ENCODE data around the gene TRIM69.

GRCh38 chr15:44729408-44730127 lies 6.8 kb upstream of the TRIM69 start:
- TF ChIP-seq, protein P1, sequence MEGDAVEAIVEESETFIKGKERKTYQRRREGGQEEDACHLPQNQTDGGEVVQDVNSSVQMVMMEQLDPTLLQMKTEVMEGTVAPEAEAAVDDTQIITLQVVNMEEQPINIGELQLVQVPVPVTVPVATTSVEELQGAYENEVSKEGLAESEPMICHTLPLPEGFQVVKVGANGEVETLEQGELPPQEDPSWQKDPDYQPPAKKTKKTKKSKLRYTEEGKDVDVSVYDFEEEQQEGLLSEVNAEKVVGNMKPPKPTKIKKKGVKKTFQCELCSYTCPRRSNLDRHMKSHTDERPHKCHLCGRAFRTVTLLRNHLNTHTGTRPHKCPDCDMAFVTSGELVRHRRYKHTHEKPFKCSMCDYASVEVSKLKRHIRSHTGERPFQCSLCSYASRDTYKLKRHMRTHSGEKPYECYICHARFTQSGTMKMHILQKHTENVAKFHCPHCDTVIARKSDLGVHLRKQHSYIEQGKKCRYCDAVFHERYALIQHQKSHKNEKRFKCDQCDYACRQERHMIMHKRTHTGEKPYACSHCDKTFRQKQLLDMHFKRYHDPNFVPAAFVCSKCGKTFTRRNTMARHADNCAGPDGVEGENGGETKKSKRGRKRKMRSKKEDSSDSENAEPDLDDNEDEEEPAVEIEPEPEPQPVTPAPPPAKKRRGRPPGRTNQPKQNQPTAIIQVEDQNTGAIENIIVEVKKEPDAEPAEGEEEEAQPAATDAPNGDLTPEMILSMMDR (conservative IDR thresholded peaks at IDR 0.05; ENCODE audit: low read depth in 2 of 2): no peak
- TF ChIP-seq EZH2 (IDR thresholded peaks at IDR 0.05; ENCODE audit: low read depth, unreplicated experiment) (no peak), EZH2phosphoT487 (IDR thresholded peaks at IDR 0.05; ENCODE audit: unreplicated experiment) (no peak), POLR2AphosphoS5 (IDR thresholded peaks at IDR 0.05; ENCODE audit: low read depth) (no peak)
- TF ChIP-seq, protein P2, sequence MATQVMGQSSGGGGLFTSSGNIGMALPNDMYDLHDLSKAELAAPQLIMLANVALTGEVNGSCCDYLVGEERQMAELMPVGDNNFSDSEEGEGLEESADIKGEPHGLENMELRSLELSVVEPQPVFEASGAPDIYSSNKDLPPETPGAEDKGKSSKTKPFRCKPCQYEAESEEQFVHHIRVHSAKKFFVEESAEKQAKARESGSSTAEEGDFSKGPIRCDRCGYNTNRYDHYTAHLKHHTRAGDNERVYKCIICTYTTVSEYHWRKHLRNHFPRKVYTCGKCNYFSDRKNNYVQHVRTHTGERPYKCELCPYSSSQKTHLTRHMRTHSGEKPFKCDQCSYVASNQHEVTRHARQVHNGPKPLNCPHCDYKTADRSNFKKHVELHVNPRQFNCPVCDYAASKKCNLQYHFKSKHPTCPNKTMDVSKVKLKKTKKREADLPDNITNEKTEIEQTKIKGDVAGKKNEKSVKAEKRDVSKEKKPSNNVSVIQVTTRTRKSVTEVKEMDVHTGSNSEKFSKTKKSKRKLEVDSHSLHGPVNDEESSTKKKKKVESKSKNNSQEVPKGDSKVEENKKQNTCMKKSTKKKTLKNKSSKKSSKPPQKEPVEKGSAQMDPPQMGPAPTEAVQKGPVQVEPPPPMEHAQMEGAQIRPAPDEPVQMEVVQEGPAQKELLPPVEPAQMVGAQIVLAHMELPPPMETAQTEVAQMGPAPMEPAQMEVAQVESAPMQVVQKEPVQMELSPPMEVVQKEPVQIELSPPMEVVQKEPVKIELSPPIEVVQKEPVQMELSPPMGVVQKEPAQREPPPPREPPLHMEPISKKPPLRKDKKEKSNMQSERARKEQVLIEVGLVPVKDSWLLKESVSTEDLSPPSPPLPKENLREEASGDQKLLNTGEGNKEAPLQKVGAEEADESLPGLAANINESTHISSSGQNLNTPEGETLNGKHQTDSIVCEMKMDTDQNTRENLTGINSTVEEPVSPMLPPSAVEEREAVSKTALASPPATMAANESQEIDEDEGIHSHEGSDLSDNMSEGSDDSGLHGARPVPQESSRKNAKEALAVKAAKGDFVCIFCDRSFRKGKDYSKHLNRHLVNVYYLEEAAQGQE (IDR thresholded peaks at IDR 0.05; ENCODE audit: unreplicated experiment): no peak

Measured in GM23338 (cell line).